A673 (cell line): Measurements from ENCODE around the gene CSNK1G2.

Experiments used
- EZH2 ChIP-seq: fragments of 200-600 bp; sonication (generic); IDR thresholded peaks from 2 replicates; pipeline ENCODE4 v1.6.1; 2017; ENCODE audit warnings: borderline replicate concordance, low read depth, mild to moderate bottlenecking, mixed read lengths, antibody characterized with exemption, low read length; ENCODE audit not compliant: poor library complexity, severe bottlenecking
- TF ChIP-seq, protein P1 (sequence below): fragments of 300-800, 200-600 bp; sonication (generic); conservative IDR thresholded peaks from 2 replicates; pipeline ENCODE4 v1.5.1; 2017; ENCODE audit warnings: low read depth, mild to moderate bottlenecking, antibody characterized with exemption, low read length, moderate library complexity, mixed read lengths

- TF ChIP-seq, protein P1, sequence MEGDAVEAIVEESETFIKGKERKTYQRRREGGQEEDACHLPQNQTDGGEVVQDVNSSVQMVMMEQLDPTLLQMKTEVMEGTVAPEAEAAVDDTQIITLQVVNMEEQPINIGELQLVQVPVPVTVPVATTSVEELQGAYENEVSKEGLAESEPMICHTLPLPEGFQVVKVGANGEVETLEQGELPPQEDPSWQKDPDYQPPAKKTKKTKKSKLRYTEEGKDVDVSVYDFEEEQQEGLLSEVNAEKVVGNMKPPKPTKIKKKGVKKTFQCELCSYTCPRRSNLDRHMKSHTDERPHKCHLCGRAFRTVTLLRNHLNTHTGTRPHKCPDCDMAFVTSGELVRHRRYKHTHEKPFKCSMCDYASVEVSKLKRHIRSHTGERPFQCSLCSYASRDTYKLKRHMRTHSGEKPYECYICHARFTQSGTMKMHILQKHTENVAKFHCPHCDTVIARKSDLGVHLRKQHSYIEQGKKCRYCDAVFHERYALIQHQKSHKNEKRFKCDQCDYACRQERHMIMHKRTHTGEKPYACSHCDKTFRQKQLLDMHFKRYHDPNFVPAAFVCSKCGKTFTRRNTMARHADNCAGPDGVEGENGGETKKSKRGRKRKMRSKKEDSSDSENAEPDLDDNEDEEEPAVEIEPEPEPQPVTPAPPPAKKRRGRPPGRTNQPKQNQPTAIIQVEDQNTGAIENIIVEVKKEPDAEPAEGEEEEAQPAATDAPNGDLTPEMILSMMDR: no peak
- TF ChIP-seq EZH2: no peak
Measured at GRCh38 chr19:1943661-1944087, 2.7 kb downstream of the CSNK1G2 start.
